ENCODE measurements around the gene SLC17A4. TPM values are rescaled to one million over a fixed set of nuclear protein-coding genes. Genes with fewer than 3 reads are reported as not detected.

Gene SLC17A4
- total RNA-seq, 1 experiment from 2014 or later, result not detected

DNA sequence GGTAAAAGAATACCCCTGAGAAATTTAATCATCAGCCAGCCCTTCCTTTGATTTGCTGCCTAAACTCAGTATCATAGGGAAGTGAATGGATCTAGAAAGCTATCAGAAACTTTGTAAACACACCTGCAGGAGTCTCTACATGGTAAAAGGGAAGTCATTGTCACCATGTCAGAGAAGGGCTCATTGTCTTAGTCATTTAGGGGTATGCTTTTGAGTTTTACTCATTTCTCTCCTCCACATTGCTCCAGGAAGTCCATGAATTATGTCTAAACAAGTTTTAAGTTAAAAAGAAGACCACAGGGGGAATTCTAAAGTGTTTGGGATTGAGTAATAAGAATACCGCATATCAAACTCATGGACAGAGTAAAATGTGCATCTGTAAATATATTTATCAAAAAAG is 74.8 kb downstream of the SLC17A4 start:
- no peaks in the 10 kb centered on the region for H3K9me3 Mint-ChIP-seq (ENCODE audit: unreplicated experiment)
- BruUV-seq (replicated peaks), result no TSS peak
- ChIA-PET CTCF (no interaction called here), POLR2A (interaction anchor here (1.6 kb wide), 1 partner anchor 12 kb away, joined by 3 read pairs; no protein-coding TSS in a partner anchor)
- DNase-seq (ENCODE audit: unreplicated experiment), result no peak
- H3K27ac Mint-ChIP-seq (ENCODE audit: low read depth, unreplicated experiment), result no peak overlapping the region
- intact Hi-C loops (cut with micrococcal nuclease), result no loop called here
- TF ChIP-seq, protein P1, sequence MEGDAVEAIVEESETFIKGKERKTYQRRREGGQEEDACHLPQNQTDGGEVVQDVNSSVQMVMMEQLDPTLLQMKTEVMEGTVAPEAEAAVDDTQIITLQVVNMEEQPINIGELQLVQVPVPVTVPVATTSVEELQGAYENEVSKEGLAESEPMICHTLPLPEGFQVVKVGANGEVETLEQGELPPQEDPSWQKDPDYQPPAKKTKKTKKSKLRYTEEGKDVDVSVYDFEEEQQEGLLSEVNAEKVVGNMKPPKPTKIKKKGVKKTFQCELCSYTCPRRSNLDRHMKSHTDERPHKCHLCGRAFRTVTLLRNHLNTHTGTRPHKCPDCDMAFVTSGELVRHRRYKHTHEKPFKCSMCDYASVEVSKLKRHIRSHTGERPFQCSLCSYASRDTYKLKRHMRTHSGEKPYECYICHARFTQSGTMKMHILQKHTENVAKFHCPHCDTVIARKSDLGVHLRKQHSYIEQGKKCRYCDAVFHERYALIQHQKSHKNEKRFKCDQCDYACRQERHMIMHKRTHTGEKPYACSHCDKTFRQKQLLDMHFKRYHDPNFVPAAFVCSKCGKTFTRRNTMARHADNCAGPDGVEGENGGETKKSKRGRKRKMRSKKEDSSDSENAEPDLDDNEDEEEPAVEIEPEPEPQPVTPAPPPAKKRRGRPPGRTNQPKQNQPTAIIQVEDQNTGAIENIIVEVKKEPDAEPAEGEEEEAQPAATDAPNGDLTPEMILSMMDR (IDR thresholded peaks at IDR 0.05; ENCODE audit: unreplicated experiment), result no peak
- peaks cover 60% of the 10 kb centered on the region for H3K27me3 Mint-ChIP-seq (ENCODE audit: insufficient read depth, unreplicated experiment)
- no peaks in the 10 kb centered on the region for H3K4me1 Mint-ChIP-seq (ENCODE audit: insufficient read depth, unreplicated experiment)
- H3K36me3 Mint-ChIP-seq (ENCODE audit: insufficient read depth, unreplicated experiment), result no peaks in the 10 kb centered on the region
- H3K4me3 Mint-ChIP-seq (ENCODE audit: unreplicated experiment), result no peak overlapping the region

DNA sequence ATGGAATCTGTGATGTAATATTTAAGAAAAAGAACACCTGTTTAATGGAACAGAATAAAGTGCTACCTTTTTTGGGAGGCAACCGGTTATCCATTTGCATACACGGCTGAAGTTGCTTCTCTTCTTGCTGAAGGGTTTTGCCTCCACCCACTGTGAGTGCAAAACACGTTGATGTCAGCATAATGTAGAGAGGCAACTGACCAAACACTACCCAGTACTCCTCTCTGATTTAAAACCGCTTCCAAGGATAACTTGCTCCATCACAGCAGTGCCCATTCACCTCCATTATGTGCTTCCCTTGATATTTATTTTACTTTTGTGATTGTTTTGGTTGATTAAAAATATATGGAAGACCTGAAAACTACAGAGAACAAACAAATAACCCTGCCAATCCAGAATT is 75.9 kb downstream of the SLC17A4 start:
- DNase-seq (ENCODE audit: unreplicated experiment), result no peak
- H3K9me3 Mint-ChIP-seq (ENCODE audit: unreplicated experiment), result no peaks in the 10 kb centered on the region
- intact Hi-C loops (cut with micrococcal nuclease), result no loop called here
- H3K36me3 Mint-ChIP-seq (ENCODE audit: insufficient read depth, unreplicated experiment), result no peaks in the 10 kb centered on the region
- POLR2A ChIA-PET, result no interaction called here
- CTCF ChIA-PET, result interaction anchor here (0.7 kb wide), 1 partner anchor 109 kb away, joined by 3 read pairs; no protein-coding TSS in a partner anchor
- TF ChIP-seq, protein P1 (IDR thresholded peaks at IDR 0.05; ENCODE audit: unreplicated experiment), result no peak
- no peak overlapping the region for H3K27ac Mint-ChIP-seq (ENCODE audit: low read depth, unreplicated experiment)
- no peaks in the 10 kb centered on the region for H3K4me1 Mint-ChIP-seq (ENCODE audit: insufficient read depth, unreplicated experiment)
- no peak overlapping the region for H3K4me3 Mint-ChIP-seq (ENCODE audit: unreplicated experiment)
- BruUV-seq (replicated peaks), result no TSS peak
- H3K27me3 Mint-ChIP-seq (ENCODE audit: insufficient read depth, unreplicated experiment), result peaks cover 49% of the 10 kb centered on the region

Other genes starting within 250 kb of the SLC17A4 start
- gene SCGN, start 102.5 kb upstream of the SLC17A4 start, total RNA-seq (2022), result not detected in 2 replicates
- not detected in 2 replicates for gene SLC17A1, start 77.3 kb downstream of the SLC17A4 start, total RNA-seq (2022)
- not detected in 2 replicates for gene SLC17A3, start 119.5 kb downstream of the SLC17A4 start, total RNA-seq (2022)
- not detected in 2 replicates for gene SLC17A2, start 175.9 kb downstream of the SLC17A4 start, total RNA-seq (2022)
- 5.4 and 6.7 TPM in 2 replicates for gene TRIM38, start 208.1 kb downstream of the SLC17A4 start, total RNA-seq (2022)